Measurements from ENCODE around the gene CDC42. TPM values are rescaled to one million over a fixed set of nuclear protein-coding genes. Genes with fewer than 3 reads are reported as not detected.

Gene CDC42
- total RNA-seq, 2 experiments from 2014 or later: 318 to 322 TPM

- H3K27ac Mint-ChIP-seq: no peak overlapping the region
- intact Hi-C loops (cut with micrococcal nuclease): no loop called here
Measured at GRCh38 chr1:22139817-22140216, 87.3 kb downstream of the CDC42 start.

More at GRCh38 chr1:22139817-22140216, 87.3 kb downstream of the CDC42 start:
- DNase-seq: no peak
- H3K4me1 Mint-ChIP-seq (ENCODE audit: low read depth): peaks cover 4% of the 10 kb centered on the region
- H3K9me3 Mint-ChIP-seq: no peaks in the 10 kb centered on the region
- no peaks in the 10 kb centered on the region for H3K36me3 Mint-ChIP-seq (ENCODE audit: low read depth)
- peaks cover 34% of the 10 kb centered on the region for H3K27me3 Mint-ChIP-seq (ENCODE audit: low read depth)
- CTCF ChIA-PET: no interaction called here
- no peak overlapping the region for H3K4me3 Mint-ChIP-seq

Other genes with a start within 250 kb of the CDC42 start
- not detected for gene LDLRAD2, start 240.4 kb upstream of the CDC42 start, total RNA-seq
- 1 to 10 TPM; 4.5 to 4.9 TPM for gene HSPG2, start 115.4 kb upstream of the CDC42 start, total RNA-seq
- gene CELA3B, start 75.7 kb upstream of the CDC42 start, total RNA-seq: not detected
- not detected for gene CELA3A, start 51.1 kb upstream of the CDC42 start, total RNA-seq
- not detected for gene WNT4, start 90.4 kb downstream of the CDC42 start, total RNA-seq

All from activated naive CD4-positive, alpha-beta T cell treated with anti-CD3 and anti-CD28 coated beads for 36 hours (primary cell).